ENCODE results near the gene RNLS. TPM values are rescaled to one million over a fixed set of nuclear protein-coding genes. Genes with fewer than 3 reads are reported as not detected.

Gene RNLS
- total and polyA plus RNA-seq, 12 donors = 4.1 to 22.2 (median 17.5) TPM

DNA sequence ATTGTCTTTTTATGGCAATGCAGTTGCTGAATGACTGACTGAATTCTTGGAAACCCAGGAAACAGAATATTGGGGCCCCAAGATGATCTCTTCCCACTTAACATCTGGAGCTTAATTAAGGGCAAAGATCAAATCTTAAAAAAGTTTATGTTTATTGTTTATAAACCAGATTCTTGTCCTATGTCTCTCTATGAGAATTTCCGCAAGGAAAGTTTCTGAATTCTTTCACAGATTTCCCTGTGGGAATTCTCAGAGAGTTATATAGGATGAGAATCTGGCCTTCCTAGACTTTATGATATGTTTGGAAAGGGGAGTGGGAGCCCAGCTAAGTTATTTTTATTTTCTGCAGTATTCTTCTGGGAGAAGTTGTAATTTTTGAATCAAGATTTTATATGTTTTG, 166.3 kb downstream of the RNLS start:
- Histone ChIP-seq H3K27me3 (no peaks in the 10 kb centered on the region), H3K36me3 (no peaks in the 10 kb centered on the region), H3K9me3 (no peaks in the 10 kb centered on the region), H3K4me1 (peaks cover 0 to 14% (median 3%) of the 10 kb centered on the region in 9 donors), H3K4me3 (no peak overlapping the region), H3K27ac (no peak overlapping the region)
- intact Hi-C loops (cut with DNase I) = loop anchor here in 1 of 10 donors (10.0 kb wide), 1 partner anchor 128 kb away; no protein-coding TSS in a partner anchor
- DNase-seq = no peak
- ATAC-seq = no peak
- TF ChIP-seq, protein P1, sequence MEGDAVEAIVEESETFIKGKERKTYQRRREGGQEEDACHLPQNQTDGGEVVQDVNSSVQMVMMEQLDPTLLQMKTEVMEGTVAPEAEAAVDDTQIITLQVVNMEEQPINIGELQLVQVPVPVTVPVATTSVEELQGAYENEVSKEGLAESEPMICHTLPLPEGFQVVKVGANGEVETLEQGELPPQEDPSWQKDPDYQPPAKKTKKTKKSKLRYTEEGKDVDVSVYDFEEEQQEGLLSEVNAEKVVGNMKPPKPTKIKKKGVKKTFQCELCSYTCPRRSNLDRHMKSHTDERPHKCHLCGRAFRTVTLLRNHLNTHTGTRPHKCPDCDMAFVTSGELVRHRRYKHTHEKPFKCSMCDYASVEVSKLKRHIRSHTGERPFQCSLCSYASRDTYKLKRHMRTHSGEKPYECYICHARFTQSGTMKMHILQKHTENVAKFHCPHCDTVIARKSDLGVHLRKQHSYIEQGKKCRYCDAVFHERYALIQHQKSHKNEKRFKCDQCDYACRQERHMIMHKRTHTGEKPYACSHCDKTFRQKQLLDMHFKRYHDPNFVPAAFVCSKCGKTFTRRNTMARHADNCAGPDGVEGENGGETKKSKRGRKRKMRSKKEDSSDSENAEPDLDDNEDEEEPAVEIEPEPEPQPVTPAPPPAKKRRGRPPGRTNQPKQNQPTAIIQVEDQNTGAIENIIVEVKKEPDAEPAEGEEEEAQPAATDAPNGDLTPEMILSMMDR (IDR thresholded peaks at IDR 0.05) = no peak
- 85 to 88% methylated on average over 1 of the region's 1 CpG for WGBS, 2 donors

DNA sequence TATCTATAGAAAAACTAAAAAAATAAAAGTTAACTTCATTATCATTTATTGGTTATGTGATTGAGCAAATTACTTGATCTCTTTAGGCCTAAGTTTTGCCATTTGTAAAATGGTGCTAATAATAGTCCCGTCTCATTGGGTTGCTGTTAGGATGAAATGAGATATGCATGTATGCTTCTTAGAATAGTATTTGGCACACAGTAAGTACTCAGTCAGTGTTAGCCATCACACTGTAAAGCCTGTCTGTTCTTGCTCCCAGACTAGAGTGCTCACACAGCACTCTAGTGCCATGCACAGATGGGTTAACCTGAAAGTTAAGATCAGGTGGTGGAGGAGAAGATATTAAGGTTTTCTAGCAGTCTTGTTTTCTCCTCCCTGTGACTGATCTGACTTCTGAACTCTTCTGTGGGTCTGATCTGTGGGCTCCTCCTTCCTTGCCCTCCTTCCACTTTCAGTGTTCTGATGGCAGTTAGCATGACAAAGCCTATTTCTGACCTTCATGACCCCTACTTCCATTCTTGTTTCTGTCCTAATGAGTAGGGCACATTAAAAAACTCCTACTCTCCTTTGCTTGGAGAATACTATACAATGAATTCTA, 167.5 kb downstream of the RNLS start:
- H3K4me3 ChIP-seq = no peak overlapping the region
- DNase-seq = no peak
- 56 to 66% methylated on average over 1 of the region's 1 CpG for WGBS, 2 donors
- peak in 5 of 8 donors; percentile 27 to 94 (median 84) for ATAC-seq
- H3K9me3 ChIP-seq = no peaks in the 10 kb centered on the region
- H3K27me3 ChIP-seq = no peaks in the 10 kb centered on the region
- intact Hi-C loops (cut with DNase I) = loop anchor here in 1 of 10 donors (10.0 kb wide), 1 partner anchor 129 kb away; no protein-coding TSS in a partner anchor
- no peaks in the 10 kb centered on the region for H3K36me3 ChIP-seq
- H3K4me1 ChIP-seq = peaks cover 0 to 14% (median 3%) of the 10 kb centered on the region in 9 donors
- H3K27ac ChIP-seq = no peak overlapping the region
- TF ChIP-seq, protein P1 (IDR thresholded peaks at IDR 0.05) = no peak

DNA sequence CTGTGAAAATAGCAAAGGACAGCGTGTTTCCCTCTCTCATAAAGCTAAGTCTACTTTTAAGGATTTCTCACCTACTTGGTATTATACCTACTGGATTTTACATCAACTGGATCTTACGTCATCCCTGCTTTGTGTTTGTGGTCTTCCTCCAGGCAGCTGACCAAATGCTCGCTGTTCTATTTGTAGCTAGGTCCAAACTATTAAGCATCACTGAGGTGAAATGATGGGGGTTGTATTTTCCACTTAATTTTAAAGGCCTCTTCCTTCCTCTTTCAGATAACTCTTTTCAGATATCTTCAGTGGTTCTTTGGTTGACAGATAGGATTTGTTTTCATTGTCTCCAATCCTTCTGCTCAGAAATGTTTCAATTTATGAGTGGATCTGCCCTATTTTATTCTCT, 169.7 kb downstream of the RNLS start:
- 83 to 85% methylated on average over 3 of the region's 3 CpGs for WGBS, 2 donors

DNA sequence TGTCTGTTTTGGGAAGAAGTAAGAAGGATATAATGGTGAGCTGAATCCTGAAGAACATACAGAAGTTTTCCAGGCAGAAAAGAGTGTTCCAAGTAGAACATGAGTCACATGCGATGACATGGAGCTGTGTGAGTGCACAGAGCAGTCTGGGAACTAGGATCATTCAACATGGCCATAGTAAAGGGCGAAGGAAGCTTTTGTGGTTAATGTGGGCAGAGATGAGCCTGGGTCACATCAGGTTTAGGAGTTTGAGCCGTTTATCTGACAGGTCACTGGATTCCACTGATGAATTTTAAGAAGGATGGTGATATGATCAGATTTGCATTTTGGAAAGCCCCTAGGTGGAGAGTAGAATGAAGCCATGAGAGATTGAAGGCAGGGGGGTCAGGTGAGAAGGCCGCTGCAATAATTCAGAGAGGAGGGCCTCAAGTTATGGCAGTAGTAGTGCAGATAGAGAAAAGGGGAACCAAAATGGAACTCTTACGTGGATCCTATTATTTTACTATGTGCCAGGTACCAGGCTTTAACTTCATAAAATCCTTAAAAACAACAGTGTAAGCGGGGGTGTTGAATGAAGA, 171.3 kb downstream of the RNLS start:
- Histone ChIP-seq H3K4me1 (peaks cover 0 to 10% (median under 1%) of the 10 kb centered on the region in 9 donors), H3K36me3 (no peaks in the 10 kb centered on the region), H3K27me3 (no peaks in the 10 kb centered on the region), H3K27ac (no peak overlapping the region), H3K4me3 (no peak overlapping the region), H3K9me3 (no peaks in the 10 kb centered on the region)
- intact Hi-C loops (cut with DNase I) = loop anchor here in 1 of 10 donors (10.0 kb wide), 1 partner anchor 133 kb away; no protein-coding TSS in a partner anchor
- 93 to 95% methylated on average over 6 of the region's 6 CpGs for WGBS, 2 donors
- TF ChIP-seq, protein P1 (IDR thresholded peaks at IDR 0.05) = no peak
- ATAC-seq = no peak
- no peak for DNase-seq

More for the DNA sequence above, 169.7 kb downstream of the RNLS start:
- DNase-seq = no peak
- ATAC-seq = no peak
- H3K9me3 ChIP-seq = no peaks in the 10 kb centered on the region
- H3K4me3 ChIP-seq = no peak overlapping the region
- intact Hi-C loops (cut with DNase I) = loop anchor here in 1 of 10 donors (10.0 kb wide), 1 partner anchor 131 kb away; no protein-coding TSS in a partner anchor
- no peaks in the 10 kb centered on the region for H3K36me3 ChIP-seq
- no peaks in the 10 kb centered on the region for H3K27me3 ChIP-seq
- H3K27ac ChIP-seq = no peak overlapping the region
- H3K4me1 ChIP-seq = peaks cover 0 to 14% (median 3%) of the 10 kb centered on the region in 9 donors
- TF ChIP-seq, protein P1 (IDR thresholded peaks at IDR 0.05) = no peak

Data from heart right ventricle (tissue), 16 donors.